Progenitor cell of endocrine pancreas (in vitro differentiated cells): ENCODE measurements around the gene DLEC1. TPM values are rescaled to one million over a fixed set of nuclear protein-coding genes. Genes with fewer than 3 reads are reported as not detected.

Source experiments
- DNase-seq: peaks from one replicate; pipeline ENCODE4 v3.0.0; 2021; ENCODE audit warnings: low spot score; ENCODE audit not compliant: unreplicated experiment
- H3K27ac Mint-ChIP-seq: 2 replicates; pipeline ENCODE4 v1.8.0; 2021; ENCODE audit warnings: mild to moderate bottlenecking, moderate library complexity, mixed read lengths
- H3K27me3 Mint-ChIP-seq: 2 replicates; pipeline ENCODE4 v1.8.0; 2021; ENCODE audit warnings: mixed read lengths
- H3K36me3 Mint-ChIP-seq: 2 replicates; pipeline ENCODE4 v1.8.0; 2022; ENCODE audit warnings: mixed read lengths; ENCODE audit not compliant: insufficient read depth
- H3K4me1 Mint-ChIP-seq: 2 replicates; pipeline ENCODE4 v1.8.0; 2021; ENCODE audit warnings: low read depth, mixed read lengths
- H3K4me3 Mint-ChIP-seq: 2 replicates; pipeline ENCODE4 v1.8.0; 2021; ENCODE audit warnings: low read depth, mild to moderate bottlenecking, moderate library complexity, mixed read lengths
- H3K9me3 Mint-ChIP-seq: 2 replicates; pipeline ENCODE4 v1.8.0; 2021; ENCODE audit warnings: low read depth, mixed read lengths
- CTCF ChIP-seq: fragments of 200-600 bp; sonication (generic); IDR thresholded peaks from one replicate; pipeline ENCODE4 v1.5.0; 2021; ENCODE audit warnings: antibody characterized with exemption, mild to moderate bottlenecking; ENCODE audit not compliant: unreplicated experiment
- total RNA-seq: library from RNA; stranded (reverse); gene quantifications from 2 replicates; pipeline ENCODE4 v1.2.1, GENCODE V29; 2021

The DLEC1 gene
- total RNA-seq, 1 donor from 2014 or later = 1.3 TPM

GRCh38 chr3:38109580-38110313 lies 70.7 kb downstream of the DLEC1 start:
- H3K9me3 Mint-ChIP-seq = peaks cover 9% of the 10 kb centered on the region
- no peak overlapping the region for H3K4me3 Mint-ChIP-seq
- no peak for TF ChIP-seq CTCF
- H3K27me3 Mint-ChIP-seq = no peaks in the 10 kb centered on the region
- DNase-seq = no peak
- no peaks in the 10 kb centered on the region for H3K36me3 Mint-ChIP-seq
- no peak overlapping the region for H3K27ac Mint-ChIP-seq
- no peaks in the 10 kb centered on the region for H3K4me1 Mint-ChIP-seq

GRCh38 chr3:38110314-38111050 lies 71.5 kb downstream of the DLEC1 start:
- Mint-ChIP-seq H3K36me3 (no peaks in the 10 kb centered on the region), H3K4me1 (no peaks in the 10 kb centered on the region), H3K4me3 (no peak overlapping the region), H3K9me3 (peaks cover 4% of the 10 kb centered on the region), H3K27ac (no peak overlapping the region), H3K27me3 (peaks cover 5% of the 10 kb centered on the region)
- no peak for TF ChIP-seq CTCF
- DNase-seq = no peak

GRCh38 chr3:38111201-38111600 lies 72.2 kb downstream of the DLEC1 start:
- Mint-ChIP-seq H3K4me3 (no peak overlapping the region), H3K27ac (no peak overlapping the region), H3K4me1 (no peaks in the 10 kb centered on the region), H3K9me3 (no peaks in the 10 kb centered on the region), H3K36me3 (no peaks in the 10 kb centered on the region), H3K27me3 (peaks cover 10% of the 10 kb centered on the region)
- DNase-seq = no peak
- TF ChIP-seq CTCF = no peak

GRCh38 chr3:38111696-38112377 lies 72.8 kb downstream of the DLEC1 start:
- Mint-ChIP-seq H3K27me3 (peaks cover 10% of the 10 kb centered on the region), H3K9me3 (no peaks in the 10 kb centered on the region), H3K27ac (no peak overlapping the region), H3K36me3 (no peaks in the 10 kb centered on the region), H3K4me3 (no peak overlapping the region), H3K4me1 (no peaks in the 10 kb centered on the region)
- no peak for TF ChIP-seq CTCF
- no peak for DNase-seq

- Mint-ChIP-seq H3K27ac (no peak overlapping the region), H3K36me3 (no peaks in the 10 kb centered on the region), H3K4me3 (no peak overlapping the region), H3K4me1 (no peaks in the 10 kb centered on the region), H3K9me3 (no peaks in the 10 kb centered on the region), H3K27me3 (peaks cover 10% of the 10 kb centered on the region)
- no peak for DNase-seq
- no peak for TF ChIP-seq CTCF
These were observed 73.4 kb downstream of the DLEC1 start for GRCh38 chr3:38112378-38112761.
